Measurements from ENCODE around the gene TRAF3IP3.

TRAF3IP3 gene

GRCh38 chr1:209810783-209811182 lies 54.9 kb downstream of the TRAF3IP3 start:
- no peak overlapping the region for H3K4me3 ChIP-seq (ENCODE audit: control insufficient read depth in 1 of 7, extremely low read depth in 1 of 7, insufficient read depth in 4 of 7, low read depth in 2 of 7, low read length in 6 of 7)
- CTCF ChIA-PET, result interaction anchor here (0.6 to 12.7 kb wide), 2 partner anchors 12 to 462 kb away, joined by 4 to 106 read pairs; partner anchors contain the start of gene UTP25
- no peaks in the 10 kb centered on the region for H3K36me3 ChIP-seq (ENCODE audit: control insufficient read depth in 4 of 4, insufficient read depth in 4 of 4, low read length in 3 of 4)
- WGBS (ENCODE audit: insufficient coverage), result 94% methylated on average over 3 of the region's 5 CpGs
- no peak for DNase-seq
- no peaks in the 10 kb centered on the region for H3K27me3 ChIP-seq (replicated peaks in 2 of 5; ENCODE audit: control insufficient read depth in 4 of 5, insufficient read depth in 5 of 5, low read length in 4 of 5)
- POLR2A ChIA-PET, result no interaction called here
- no peak overlapping the region for H3K27ac ChIP-seq (ENCODE audit: insufficient read depth in 1 of 2, low read depth in 1 of 2, low read length in 2 of 2, poor library complexity in 1 of 2, severe bottlenecking in 2 of 2)
- H3K9me3 ChIP-seq (ENCODE audit: control extremely low read depth in 1 of 5, control insufficient read depth in 4 of 5, insufficient read depth in 2 of 5, low read depth in 1 of 5, low read length in 4 of 5), result no peaks in the 10 kb centered on the region
- H3K4me1 ChIP-seq (ENCODE audit: control extremely low read depth in 1 of 4, control insufficient read depth in 4 of 4, insufficient read depth in 4 of 4, low read length in 3 of 4), result peaks cover 0 to 7% (median 3%) of the 10 kb centered on the region in 4 experiments

GRCh38 chr1:209813902-209814301 lies 58.0 kb downstream of the TRAF3IP3 start:
- H3K27ac ChIP-seq (ENCODE audit: insufficient read depth in 1 of 2, low read depth in 1 of 2, low read length in 2 of 2, poor library complexity in 1 of 2, severe bottlenecking in 2 of 2), result no peak overlapping the region
- no peaks in the 10 kb centered on the region for H3K36me3 ChIP-seq (ENCODE audit: control insufficient read depth in 4 of 4, insufficient read depth in 4 of 4, low read length in 3 of 4)
- H3K4me3 ChIP-seq (ENCODE audit: control insufficient read depth in 1 of 7, extremely low read depth in 1 of 7, insufficient read depth in 4 of 7, low read depth in 2 of 7, low read length in 6 of 7), result no peak overlapping the region
- WGBS (ENCODE audit: insufficient coverage), result 57% methylated on average over 1 of the region's 4 CpGs
- no peak for DNase-seq
- POLR2A ChIA-PET, result no interaction called here
- CTCF ChIA-PET, result interaction anchor here (1.3 to 12.7 kb wide), 2 partner anchors 9 to 41 kb away, joined by 3 to 106 read pairs; partner anchors contain the start of gene UTP25
- peaks cover 0 to 5% (median under 1%) of the 10 kb centered on the region in 5 experiments for H3K27me3 ChIP-seq (replicated peaks in 2 of 5; ENCODE audit: control insufficient read depth in 4 of 5, insufficient read depth in 5 of 5, low read length in 4 of 5)
- no peaks in the 10 kb centered on the region for H3K4me1 ChIP-seq (ENCODE audit: control extremely low read depth in 1 of 4, control insufficient read depth in 4 of 4, insufficient read depth in 4 of 4, low read length in 3 of 4)
- H3K9me3 ChIP-seq (ENCODE audit: control extremely low read depth in 1 of 5, control insufficient read depth in 4 of 5, insufficient read depth in 2 of 5, low read depth in 1 of 5, low read length in 4 of 5), result no peaks in the 10 kb centered on the region

GRCh38 chr1:209815490-209815889 lies 59.6 kb downstream of the TRAF3IP3 start:
- Histone ChIP-seq H3K4me1 (ENCODE audit: control extremely low read depth in 1 of 4, control insufficient read depth in 4 of 4, insufficient read depth in 4 of 4, low read length in 3 of 4) (no peaks in the 10 kb centered on the region), H3K9me3 (ENCODE audit: control extremely low read depth in 1 of 5, control insufficient read depth in 4 of 5, insufficient read depth in 2 of 5, low read depth in 1 of 5, low read length in 4 of 5) (no peaks in the 10 kb centered on the region), H3K27me3 (replicated peaks in 2 of 5; ENCODE audit: control insufficient read depth in 4 of 5, insufficient read depth in 5 of 5, low read length in 4 of 5) (peaks cover 0 to 6% (median 2%) of the 10 kb centered on the region in 5 experiments), H3K4me3 (ENCODE audit: control insufficient read depth in 1 of 7, extremely low read depth in 1 of 7, insufficient read depth in 4 of 7, low read depth in 2 of 7, low read length in 6 of 7) (no peak overlapping the region), H3K27ac (ENCODE audit: insufficient read depth in 1 of 2, low read depth in 1 of 2, low read length in 2 of 2, poor library complexity in 1 of 2, severe bottlenecking in 2 of 2) (no peak overlapping the region), H3K36me3 (ENCODE audit: control insufficient read depth in 4 of 4, insufficient read depth in 4 of 4, low read length in 3 of 4) (no peaks in the 10 kb centered on the region)
- no peak for DNase-seq
- 94% methylated on average over 3 of the region's 3 CpGs for WGBS (ENCODE audit: insufficient coverage)
- POLR2A ChIA-PET, result no interaction called here
- CTCF ChIA-PET, result interaction anchor here (0.6 to 12.7 kb wide), 6 partner anchors 7 to 1227 kb away, joined by 3 to 106 read pairs (median 3); partner anchors contain the start of gene UTP25

- CTCF ChIA-PET, result interaction anchor here (0.6 to 12.7 kb wide), 6 partner anchors 7 to 1226 kb away, joined by 3 to 106 read pairs (median 3); partner anchors contain the start of gene UTP25
- WGBS (ENCODE audit: insufficient coverage), result 90% methylated on average over 6 of the region's 6 CpGs
- POLR2A ChIA-PET, result no interaction called here
- H3K36me3 ChIP-seq (ENCODE audit: control insufficient read depth in 4 of 4, insufficient read depth in 4 of 4, low read length in 3 of 4), result no peaks in the 10 kb centered on the region
- H3K4me1 ChIP-seq (ENCODE audit: control extremely low read depth in 1 of 4, control insufficient read depth in 4 of 4, insufficient read depth in 4 of 4, low read length in 3 of 4), result no peaks in the 10 kb centered on the region
- no peak overlapping the region for H3K4me3 ChIP-seq (ENCODE audit: control insufficient read depth in 1 of 7, extremely low read depth in 1 of 7, insufficient read depth in 4 of 7, low read depth in 2 of 7, low read length in 6 of 7)
- no peak for DNase-seq
- peaks cover 0 to 6% (median 3%) of the 10 kb centered on the region in 5 experiments for H3K27me3 ChIP-seq (replicated peaks in 2 of 5; ENCODE audit: control insufficient read depth in 4 of 5, insufficient read depth in 5 of 5, low read length in 4 of 5)
- H3K9me3 ChIP-seq (ENCODE audit: control extremely low read depth in 1 of 5, control insufficient read depth in 4 of 5, insufficient read depth in 2 of 5, low read depth in 1 of 5, low read length in 4 of 5), result no peaks in the 10 kb centered on the region
- H3K27ac ChIP-seq (ENCODE audit: insufficient read depth in 1 of 2, low read depth in 1 of 2, low read length in 2 of 2, poor library complexity in 1 of 2, severe bottlenecking in 2 of 2), result no peak overlapping the region
These were observed 60.1 kb downstream of the TRAF3IP3 start for GRCh38 chr1:209815931-209816341.

- ChIA-PET POLR2A (no interaction called here), CTCF (interaction anchor here (12.7 kb wide), 1 partner anchor 6 kb away, joined by 106 read pairs; the partner anchor contains the start of gene UTP25)
- Histone ChIP-seq H3K36me3 (ENCODE audit: control insufficient read depth in 4 of 4, insufficient read depth in 4 of 4, low read length in 3 of 4) (no peaks in the 10 kb centered on the region), H3K27me3 (replicated peaks in 2 of 5; ENCODE audit: control insufficient read depth in 4 of 5, insufficient read depth in 5 of 5, low read length in 4 of 5) (peaks cover 0 to 8% (median 5%) of the 10 kb centered on the region in 5 experiments), H3K4me3 (ENCODE audit: control insufficient read depth in 1 of 7, extremely low read depth in 1 of 7, insufficient read depth in 4 of 7, low read depth in 2 of 7, low read length in 6 of 7) (no peak overlapping the region), H3K4me1 (ENCODE audit: control extremely low read depth in 1 of 4, control insufficient read depth in 4 of 4, insufficient read depth in 4 of 4, low read length in 3 of 4) (no peaks in the 10 kb centered on the region), H3K27ac (ENCODE audit: insufficient read depth in 1 of 2, low read depth in 1 of 2, low read length in 2 of 2, poor library complexity in 1 of 2, severe bottlenecking in 2 of 2) (no peak overlapping the region), H3K9me3 (ENCODE audit: control extremely low read depth in 1 of 5, control insufficient read depth in 4 of 5, insufficient read depth in 2 of 5, low read depth in 1 of 5, low read length in 4 of 5) (no peaks in the 10 kb centered on the region)
- WGBS (ENCODE audit: insufficient coverage), result 75% methylated on average over 3 of the region's 3 CpGs
- DNase-seq, result no peak
These were observed 61.1 kb downstream of the TRAF3IP3 start for GRCh38 chr1:209816923-209817322.

GRCh38 chr1:209817691-209818090 lies 61.8 kb downstream of the TRAF3IP3 start:
- no peak for DNase-seq
- 100% methylated on average over 1 of the region's 1 CpG for WGBS (ENCODE audit: insufficient coverage)
- H3K4me3 ChIP-seq (ENCODE audit: control insufficient read depth in 1 of 7, extremely low read depth in 1 of 7, insufficient read depth in 4 of 7, low read depth in 2 of 7, low read length in 6 of 7), result no peak overlapping the region
- H3K4me1 ChIP-seq (ENCODE audit: control extremely low read depth in 1 of 4, control insufficient read depth in 4 of 4, insufficient read depth in 4 of 4, low read length in 3 of 4), result no peaks in the 10 kb centered on the region
- CTCF ChIA-PET, result interaction anchor here (11.4 kb wide), 1 partner anchor 7 kb away, joined by 106 read pairs; the partner anchor contains the start of gene IRF6
- H3K36me3 ChIP-seq (ENCODE audit: control insufficient read depth in 4 of 4, insufficient read depth in 4 of 4, low read length in 3 of 4), result no peaks in the 10 kb centered on the region
- no peaks in the 10 kb centered on the region for H3K9me3 ChIP-seq (ENCODE audit: control extremely low read depth in 1 of 5, control insufficient read depth in 4 of 5, insufficient read depth in 2 of 5, low read depth in 1 of 5, low read length in 4 of 5)
- peaks cover 0 to 8% (median 5%) of the 10 kb centered on the region in 5 experiments for H3K27me3 ChIP-seq (replicated peaks in 2 of 5; ENCODE audit: control insufficient read depth in 4 of 5, insufficient read depth in 5 of 5, low read length in 4 of 5)
- H3K27ac ChIP-seq (ENCODE audit: insufficient read depth in 1 of 2, low read depth in 1 of 2, low read length in 2 of 2, poor library complexity in 1 of 2, severe bottlenecking in 2 of 2), result no peak overlapping the region
- POLR2A ChIA-PET, result no interaction called here

GRCh38 chr1:209819058-209819457 lies 63.2 kb downstream of the TRAF3IP3 start:
- Histone ChIP-seq H3K36me3 (ENCODE audit: control insufficient read depth in 4 of 4, insufficient read depth in 4 of 4, low read length in 3 of 4) (no peaks in the 10 kb centered on the region), H3K27me3 (replicated peaks in 2 of 5; ENCODE audit: control insufficient read depth in 4 of 5, insufficient read depth in 5 of 5, low read length in 4 of 5) (peaks cover 0 to 8% (median 5%) of the 10 kb centered on the region in 5 experiments), H3K27ac (ENCODE audit: insufficient read depth in 1 of 2, low read depth in 1 of 2, low read length in 2 of 2, poor library complexity in 1 of 2, severe bottlenecking in 2 of 2) (no peak overlapping the region), H3K4me3 (ENCODE audit: control insufficient read depth in 1 of 7, extremely low read depth in 1 of 7, insufficient read depth in 4 of 7, low read depth in 2 of 7, low read length in 6 of 7) (no peak overlapping the region), H3K9me3 (ENCODE audit: control extremely low read depth in 1 of 5, control insufficient read depth in 4 of 5, insufficient read depth in 2 of 5, low read depth in 1 of 5, low read length in 4 of 5) (no peaks in the 10 kb centered on the region), H3K4me1 (ENCODE audit: control extremely low read depth in 1 of 4, control insufficient read depth in 4 of 4, insufficient read depth in 4 of 4, low read length in 3 of 4) (peaks cover 0 to 5% (median 0%) of the 10 kb centered on the region in 4 experiments)
- no peak for DNase-seq
- WGBS (ENCODE audit: insufficient coverage), result no CpG with 5 or more reads among the region's 1 CpG
- ChIA-PET POLR2A (no interaction called here), CTCF (interaction anchor here (1.3 to 11.4 kb wide), 2 partner anchors 9 to 19 kb away, joined by 3 to 106 read pairs; partner anchors contain the start of gene IRF6)
